Caco-2 (cell line): ENCODE measurements around the gene LIMK2. TPM values are rescaled to one million over a fixed set of nuclear protein-coding genes. Genes with fewer than 3 reads are reported as not detected.

ENCODE experiments used
- BruUV-seq: library from RNA; stranded (reverse); fragments of 400-500 nt; replicated peaks from 2 replicates; lab custom pipeline; 2021; lab: Mats Ljungman, UMichigan
- CTCF ChIA-PET: fragments of 300-600 bp; sonication (Branson Sonifier 250); formaldehyde crosslinking; loops from one replicate; lab custom pipeline; 2022; ENCODE audit warnings: antibody characterized with exemption; lab: Charles Lee
- POLR2A ChIA-PET: fragments of 300-600 bp; sonication (Branson Sonifier 250); formaldehyde crosslinking; loops from one replicate; lab custom pipeline; 2022; ENCODE audit warnings: antibody characterized with exemption; lab: Charles Lee
- DNase-seq, 2 experiments: peaks; one replicate each; pipeline versions ENCODE4 v3.0.0 to v3.0.0-alpha.2; 2020 to 2022
- H3K27me3 ChIP-seq: replicated peaks from 2 replicates; pipeline ENCODE4 v1.6.0; 2011; ENCODE audit warnings: low read length; ENCODE audit not compliant: control insufficient read depth, insufficient read depth
- H3K36me3 ChIP-seq: 2 replicates; pipeline ENCODE4 v1.5.1; 2011; ENCODE audit warnings: low read length; ENCODE audit not compliant: control insufficient read depth, insufficient read depth
- H3K4me1 ChIP-seq: fragments of 250-450 bp; sonication (Bioruptor Pico); 2 replicates; pipeline ENCODE4 v1.5.1; 2020; ENCODE audit warnings: mild to moderate bottlenecking
- H3K4me3 ChIP-seq: 2 replicates; pipeline ENCODE4 v1.5.1; 2011; ENCODE audit warnings: low read depth, mild to moderate bottlenecking, control low read depth, low read length
- H3K9me3 ChIP-seq: fragments of 250-450 bp; sonication (Bioruptor Pico); 2 replicates; pipeline ENCODE4 v1.5.1; 2020; ENCODE audit warnings: mild to moderate bottlenecking, moderate library complexity
- H3K27ac Mint-ChIP-seq: one replicate; pipeline ENCODE4 v1.8.0; 2022; ENCODE audit warnings: mixed read lengths; ENCODE audit not compliant: unreplicated experiment
- H3K27me3 Mint-ChIP-seq: one replicate; pipeline ENCODE4 v1.8.0; 2022; ENCODE audit warnings: mixed read lengths; ENCODE audit not compliant: insufficient read depth, unreplicated experiment
- H3K36me3 Mint-ChIP-seq: one replicate; pipeline ENCODE4 v1.8.0; 2022; ENCODE audit warnings: mild to moderate bottlenecking, mixed read lengths; ENCODE audit not compliant: insufficient read depth, unreplicated experiment
- H3K4me1 Mint-ChIP-seq: one replicate; pipeline ENCODE4 v1.8.0; 2022; ENCODE audit warnings: low read depth, mixed read lengths; ENCODE audit not compliant: unreplicated experiment
- H3K4me3 Mint-ChIP-seq: one replicate; pipeline ENCODE4 v1.8.0; 2022; ENCODE audit warnings: mild to moderate bottlenecking, moderate library complexity, mixed read lengths; ENCODE audit not compliant: unreplicated experiment
- H3K9me3 Mint-ChIP-seq: one replicate; pipeline ENCODE4 v1.8.0; 2022; ENCODE audit warnings: mixed read lengths; ENCODE audit not compliant: unreplicated experiment
- intact Hi-C: fragments of 100-400 bp; cut with micrococcal nuclease; formaldehyde crosslinking; loops from one replicate; pipeline ENCODE4 v1.10.0; 2022; ENCODE audit not compliant: unreplicated experiment
- total RNA-seq: library from RNA; stranded (reverse); gene quantifications from 2 replicates; pipeline ENCODE4 v1.2.3, GENCODE V29; 2022
- TF ChIP-seq, protein P1 (sequence below), 2 experiments: fragments of 200-600 bp in 1 of 2; IDR thresholded peaks; 1 replicate in 1 of 2; 2 replicates in 1 of 2; pipeline versions ENCODE4 v1.5.1 to v1.8.0; 2011 to 2022; ENCODE audit warnings: antibody characterized with exemption in 1 of 2, control low read depth in 1 of 2, inconsistent platforms in 1 of 2, low read depth in 1 of 2, low read length in 1 of 2, mild to moderate bottlenecking in 1 of 2, moderate library complexity in 1 of 2; ENCODE audit not compliant: insufficient read depth in 1 of 2, severe bottlenecking in 1 of 2, unreplicated experiment in 1 of 2

Gene LIMK2
- total RNA-seq, 1 experiment from 2014 or later = 36.3 TPM

GRCh38 chr22:31218565-31219262 is 6.6 kb downstream of the LIMK2 start:
- no peak for DNase-seq
- H3K4me1 Mint-ChIP-seq = peaks cover 44% of the 10 kb centered on the region
- no peaks in the 10 kb centered on the region for H3K36me3 ChIP-seq
- peak overlapping the region; percentile 42 for H3K27ac Mint-ChIP-seq
- peaks cover 17% of the 10 kb centered on the region for H3K36me3 Mint-ChIP-seq
- no peaks in the 10 kb centered on the region for H3K9me3 ChIP-seq
- ChIA-PET POLR2A (interaction anchor here (0.6 to 1.4 kb wide), 2 partner anchors 35 to 55 kb away, joined by 3 to 4 read pairs; no protein-coding TSS in a partner anchor), CTCF (interaction anchor here (1.1 to 1.9 kb wide), 4 partner anchors 12 to 74 kb away, joined by 3 to 8 read pairs (median 5); partner anchors contain the start of gene PIK3IP1)
- H3K4me3 Mint-ChIP-seq = no peak overlapping the region
- TF ChIP-seq, protein P1, sequence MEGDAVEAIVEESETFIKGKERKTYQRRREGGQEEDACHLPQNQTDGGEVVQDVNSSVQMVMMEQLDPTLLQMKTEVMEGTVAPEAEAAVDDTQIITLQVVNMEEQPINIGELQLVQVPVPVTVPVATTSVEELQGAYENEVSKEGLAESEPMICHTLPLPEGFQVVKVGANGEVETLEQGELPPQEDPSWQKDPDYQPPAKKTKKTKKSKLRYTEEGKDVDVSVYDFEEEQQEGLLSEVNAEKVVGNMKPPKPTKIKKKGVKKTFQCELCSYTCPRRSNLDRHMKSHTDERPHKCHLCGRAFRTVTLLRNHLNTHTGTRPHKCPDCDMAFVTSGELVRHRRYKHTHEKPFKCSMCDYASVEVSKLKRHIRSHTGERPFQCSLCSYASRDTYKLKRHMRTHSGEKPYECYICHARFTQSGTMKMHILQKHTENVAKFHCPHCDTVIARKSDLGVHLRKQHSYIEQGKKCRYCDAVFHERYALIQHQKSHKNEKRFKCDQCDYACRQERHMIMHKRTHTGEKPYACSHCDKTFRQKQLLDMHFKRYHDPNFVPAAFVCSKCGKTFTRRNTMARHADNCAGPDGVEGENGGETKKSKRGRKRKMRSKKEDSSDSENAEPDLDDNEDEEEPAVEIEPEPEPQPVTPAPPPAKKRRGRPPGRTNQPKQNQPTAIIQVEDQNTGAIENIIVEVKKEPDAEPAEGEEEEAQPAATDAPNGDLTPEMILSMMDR (IDR thresholded peaks at IDR 0.05; ENCODE audit: insufficient read depth in 1 of 2, low read depth in 1 of 2, low read length in 1 of 2, severe bottlenecking in 1 of 2, unreplicated experiment in 1 of 2) = no peak
- peaks cover 55% of the 10 kb centered on the region for H3K4me1 ChIP-seq
- no peaks in the 10 kb centered on the region for H3K9me3 Mint-ChIP-seq
- H3K27me3 ChIP-seq = no peaks in the 10 kb centered on the region
- H3K27me3 Mint-ChIP-seq = no peaks in the 10 kb centered on the region
- no peak overlapping the region for H3K4me3 ChIP-seq
- intact Hi-C loops = no loop called here
- BruUV-seq = no TSS peak

DNA sequence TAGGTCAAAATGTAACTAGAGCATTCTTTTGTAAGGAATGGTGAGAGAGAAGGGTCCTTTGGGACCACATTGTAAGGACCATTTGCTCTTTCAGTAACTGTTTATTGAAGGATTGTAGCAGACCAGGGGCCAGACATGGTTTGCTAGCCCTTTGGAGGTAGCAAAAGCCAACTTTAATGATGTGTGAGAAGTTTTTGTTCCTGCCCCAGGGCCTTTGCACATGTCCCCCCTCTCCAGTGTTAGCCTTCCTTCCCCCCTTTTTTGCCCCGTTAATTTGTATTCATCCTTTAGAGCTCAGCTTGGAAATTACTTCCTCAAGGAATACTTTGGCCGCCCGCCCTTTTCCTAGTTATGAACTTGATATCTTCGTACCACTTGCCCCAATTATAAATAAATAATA is 9.0 kb downstream of the LIMK2 start:
- Mint-ChIP-seq H3K4me3 (no peak overlapping the region), H3K4me1 (peaks cover 39% of the 10 kb centered on the region), H3K36me3 (peaks cover 28% of the 10 kb centered on the region), H3K27me3 (no peaks in the 10 kb centered on the region), H3K9me3 (no peaks in the 10 kb centered on the region), H3K27ac (no peak overlapping the region)
- Histone ChIP-seq H3K36me3 (no peaks in the 10 kb centered on the region), H3K27me3 (no peaks in the 10 kb centered on the region), H3K9me3 (no peaks in the 10 kb centered on the region), H3K4me3 (no peak overlapping the region), H3K4me1 (peaks cover 52% of the 10 kb centered on the region)
- POLR2A ChIA-PET = no interaction called here
- no TSS peak for BruUV-seq
- TF ChIP-seq, protein P1 (IDR thresholded peaks at IDR 0.05; ENCODE audit: insufficient read depth in 1 of 2, low read depth in 1 of 2, low read length in 1 of 2, severe bottlenecking in 1 of 2, unreplicated experiment in 1 of 2) = no peak
- intact Hi-C loops = no loop called here
- DNase-seq = no peak
- CTCF ChIA-PET = interaction anchor here (0.6 kb wide), 1 partner anchor 23 kb away, joined by 3 read pairs; no protein-coding TSS in a partner anchor

GRCh38 chr22:31222736-31223135 is 10.6 kb downstream of the LIMK2 start:
- TF ChIP-seq, protein P1 (IDR thresholded peaks at IDR 0.05; ENCODE audit: insufficient read depth in 1 of 2, low read depth in 1 of 2, low read length in 1 of 2, severe bottlenecking in 1 of 2, unreplicated experiment in 1 of 2) = no peak
- Mint-ChIP-seq H3K4me3 (no peak overlapping the region), H3K27me3 (no peaks in the 10 kb centered on the region), H3K9me3 (no peaks in the 10 kb centered on the region), H3K27ac (peak overlapping the region; percentile 18), H3K36me3 (peaks cover 28% of the 10 kb centered on the region), H3K4me1 (peaks cover 34% of the 10 kb centered on the region)
- H3K4me1 ChIP-seq = peaks cover 45% of the 10 kb centered on the region
- intact Hi-C loops = no loop called here
- ChIA-PET POLR2A (no interaction called here), CTCF (interaction anchor here (0.7 kb wide), 1 partner anchor 334 kb away, joined by 4 read pairs; no protein-coding TSS in a partner anchor)
- no peaks in the 10 kb centered on the region for H3K27me3 ChIP-seq
- BruUV-seq = no TSS peak
- no peak overlapping the region for H3K4me3 ChIP-seq
- H3K36me3 ChIP-seq = no peaks in the 10 kb centered on the region
- DNase-seq = no peak
- H3K9me3 ChIP-seq = no peaks in the 10 kb centered on the region
